ENCODE measurements around the gene CLRN3.

The CLRN3 gene

GRCh38 chr10:127873901-127874470 is 18.8 kb downstream of the CLRN3 start:
- DNase-seq, result no peak

- DNase-seq, result no peak
These were observed 19.7 kb downstream of the CLRN3 start for GRCh38 chr10:127872871-127873600.

DNA sequence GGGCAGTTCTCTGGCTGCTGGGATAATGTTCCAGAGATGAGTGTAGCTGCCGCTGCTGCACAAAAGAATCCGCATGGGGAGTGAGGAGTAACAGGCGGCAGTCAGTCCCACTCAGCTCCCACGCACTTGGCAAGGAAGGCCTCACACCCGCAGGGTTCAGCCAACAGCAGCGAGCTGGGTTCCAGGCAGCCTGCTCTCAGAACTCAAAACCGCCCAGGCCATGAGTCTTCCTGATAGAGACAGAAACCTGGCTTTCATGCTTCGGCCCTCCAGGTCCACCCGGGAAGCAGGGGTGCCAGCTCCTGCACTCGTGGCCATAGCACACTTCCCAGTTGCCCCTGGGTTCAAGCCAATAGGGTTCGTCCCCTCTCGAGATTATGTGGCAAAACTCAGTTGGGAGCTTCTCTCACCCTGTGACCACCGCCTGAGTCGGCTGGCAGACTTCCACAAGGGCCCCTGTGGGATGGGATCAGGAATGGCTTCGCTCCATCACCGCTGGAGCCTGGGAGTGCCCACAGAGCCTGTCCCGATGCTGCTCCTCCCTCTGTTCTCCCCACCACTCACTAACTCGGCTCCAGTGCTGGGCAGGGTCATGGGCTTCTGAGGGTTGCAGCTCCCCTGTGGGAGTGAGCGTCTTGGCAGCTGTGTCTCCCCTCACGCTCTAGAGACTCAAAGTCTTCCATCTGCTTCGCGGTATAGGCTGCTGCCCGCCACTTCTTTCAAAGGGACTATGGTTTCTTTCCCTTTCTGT is 20.6 kb downstream of the CLRN3 start:
- DNase-seq, result no peak

- no peak for DNase-seq
These were observed 21.1 kb downstream of the CLRN3 start for GRCh38 chr10:127871631-127872010.

DNA sequence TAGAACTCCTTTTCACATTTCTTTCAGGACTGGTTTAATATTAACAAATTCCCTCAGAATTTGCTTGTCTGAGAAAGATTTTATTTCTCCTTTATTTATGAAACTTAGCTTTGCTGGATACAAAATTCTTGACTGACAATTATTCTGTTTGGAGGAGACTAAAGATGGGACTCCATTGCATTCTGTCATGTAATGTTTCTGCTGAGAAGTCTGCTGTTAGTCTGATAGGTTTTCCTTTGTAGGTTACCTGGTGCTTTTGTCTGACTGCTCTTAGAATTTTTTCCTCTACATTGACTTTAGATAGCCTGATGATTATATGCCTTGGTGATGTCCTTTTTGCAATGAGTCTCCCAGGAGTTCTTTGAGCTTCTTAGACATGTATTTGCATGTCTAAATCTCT is 23.4 kb downstream of the CLRN3 start:
- no peak for DNase-seq

DNA sequence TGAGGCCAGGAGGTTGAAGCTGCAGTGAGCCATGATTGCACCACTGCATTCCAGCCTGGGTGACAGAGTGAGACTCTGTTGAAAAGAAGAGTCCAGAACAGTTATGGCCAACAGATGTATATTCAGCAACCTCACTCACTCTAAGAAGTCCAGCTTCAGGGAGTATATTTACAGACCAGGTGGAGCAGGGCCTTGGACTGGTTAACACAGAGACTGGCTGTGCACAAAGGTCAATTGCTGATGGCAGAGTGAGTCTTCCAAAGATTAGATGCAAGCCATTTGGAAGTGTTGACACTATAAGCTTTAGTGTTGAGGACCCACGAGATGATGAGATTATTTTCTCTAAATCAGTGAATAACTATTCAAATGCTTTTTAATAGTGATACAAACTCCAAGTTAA is 24.9 kb downstream of the CLRN3 start:
- no peak for DNase-seq

DNA sequence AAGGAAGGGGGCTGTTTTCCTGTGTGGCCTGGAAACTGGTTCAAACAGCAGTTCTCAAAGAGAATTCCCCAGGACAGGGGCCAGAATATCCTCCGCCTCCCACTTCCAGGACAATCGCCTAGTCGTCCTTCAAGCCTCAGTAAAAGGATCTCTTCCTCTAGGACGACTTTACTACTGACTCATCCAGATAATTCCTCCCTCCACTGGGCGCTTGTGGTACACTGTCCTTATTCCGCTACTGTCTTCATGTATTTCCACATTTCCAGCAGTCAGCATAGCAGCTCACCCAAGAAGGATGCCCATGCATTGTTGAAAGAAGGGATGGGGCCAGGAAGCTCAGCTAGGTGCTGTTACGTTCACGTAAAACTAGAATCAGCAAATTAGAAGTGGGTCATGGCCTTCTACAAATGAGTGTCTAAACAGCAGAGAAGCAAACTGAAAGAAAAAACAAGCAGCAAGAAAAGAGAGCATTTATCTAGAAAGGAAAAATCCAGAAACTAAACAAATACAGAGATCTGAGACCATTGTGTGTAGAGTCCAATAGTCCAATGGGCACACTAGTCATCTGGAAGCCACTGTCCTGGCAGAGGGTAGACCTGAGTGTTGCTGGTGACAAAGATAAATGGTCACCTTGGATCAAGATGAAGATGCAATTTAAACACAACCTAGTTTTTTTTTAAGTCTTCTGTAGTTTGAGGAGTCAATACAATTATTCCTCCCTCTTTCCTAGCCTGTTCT is 26.3 kb downstream of the CLRN3 start:
- DNase-seq, result no peak

DNA sequence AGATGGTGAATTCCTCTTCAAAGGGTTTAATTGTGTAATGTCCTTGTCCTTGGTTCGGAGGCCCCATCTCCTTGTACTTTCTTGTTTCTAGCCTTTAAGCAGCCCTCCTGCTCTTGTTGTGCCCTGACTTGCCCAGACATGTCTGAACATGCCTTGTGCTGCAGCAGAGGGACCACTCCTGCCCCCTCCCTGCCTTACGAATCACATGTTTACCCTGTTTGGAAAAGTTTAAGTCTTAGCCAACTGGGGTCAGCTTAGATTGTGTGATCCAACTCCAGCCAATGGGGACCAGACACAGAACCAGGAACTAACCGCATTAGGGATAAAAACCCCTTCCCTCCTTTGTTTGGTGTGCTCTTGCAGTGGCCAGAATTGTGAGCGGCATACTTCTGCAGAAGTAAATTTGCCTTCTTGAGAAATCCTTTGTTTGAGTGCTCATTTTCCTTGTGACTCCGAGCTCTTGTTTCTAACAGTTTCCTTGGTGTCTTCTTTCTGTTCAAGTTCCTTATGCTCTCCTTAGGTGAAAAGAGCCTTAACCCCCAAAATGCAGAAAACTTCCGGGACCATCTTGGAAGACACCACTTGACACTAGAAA is 29.4 kb downstream of the CLRN3 start:
- DNase-seq, result peak in 1 of 5 experiments; percentile 10

DNA sequence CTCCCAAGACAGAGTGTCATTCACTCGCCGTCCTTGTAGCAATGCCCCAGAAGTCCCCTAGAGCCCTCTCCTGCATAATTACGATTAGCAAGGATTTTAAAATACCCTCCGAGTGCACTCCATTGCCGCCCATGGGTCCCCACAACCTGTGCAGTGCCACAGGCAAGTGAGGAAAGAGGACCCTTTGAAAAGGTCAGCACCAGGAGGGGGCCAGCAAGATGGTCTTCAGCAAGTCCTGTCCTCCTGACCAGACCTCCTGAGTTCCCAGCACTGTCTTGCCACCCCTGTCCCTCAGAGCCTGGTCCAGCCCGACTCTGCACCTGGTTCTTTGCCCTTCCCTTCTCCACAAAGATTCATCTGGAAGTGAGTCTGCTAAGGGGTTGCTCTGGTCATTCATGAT is 32.1 kb downstream of the CLRN3 start:
- no peak for DNase-seq

GRCh38 chr10:127855976-127856375 is 36.8 kb downstream of the CLRN3 start:
- no peak for DNase-seq

GRCh38 chr10:127855591-127855881 is 37.2 kb downstream of the CLRN3 start:
- DNase-seq, result no peak

DNA sequence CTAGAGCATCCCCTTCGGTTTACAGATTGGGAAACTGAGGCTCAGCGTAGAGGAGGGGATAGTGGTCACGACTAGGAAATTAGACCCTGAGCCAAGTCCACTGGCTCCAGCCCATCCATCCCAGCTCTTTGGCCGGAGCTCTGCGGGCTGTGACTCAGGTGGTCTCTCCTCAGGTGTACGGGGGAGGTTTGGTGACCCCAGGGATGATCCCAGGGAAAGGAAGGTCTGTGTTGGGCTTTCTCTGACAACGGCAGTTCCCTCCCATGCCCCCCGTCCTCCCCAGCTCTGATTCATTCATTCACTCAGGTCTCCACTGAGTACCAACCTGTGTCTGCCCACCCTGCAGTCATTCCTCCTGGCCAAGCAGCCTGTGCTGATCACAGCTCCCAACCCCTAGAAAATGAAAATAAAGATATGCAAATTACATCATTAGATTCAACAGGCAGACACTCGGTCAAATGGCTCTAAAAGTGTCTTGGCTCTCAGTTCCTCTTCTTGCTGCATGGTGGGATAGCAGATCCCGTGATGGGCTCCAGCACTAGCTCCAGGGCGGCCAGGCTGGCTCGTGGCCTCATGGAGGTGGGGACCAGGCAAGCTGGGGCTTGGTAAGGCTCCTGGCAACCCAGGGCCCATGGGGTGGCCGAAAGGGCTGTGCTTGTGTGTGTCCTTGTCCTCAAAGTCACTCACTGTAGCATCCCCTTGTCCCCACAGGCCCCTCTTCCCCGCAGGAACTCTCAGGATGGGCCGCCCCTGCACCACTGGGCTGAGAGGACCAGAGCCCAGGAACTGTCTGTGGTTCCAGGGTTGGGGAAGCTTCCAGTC is 37.8 kb downstream of the CLRN3 start:
- DNase-seq, result no peak

- peak in 3 of 5 experiments; percentile 15 to 44 (median 19) for DNase-seq
These were observed 38.6 kb downstream of the CLRN3 start for GRCh38 chr10:127853868-127854768.

DNA sequence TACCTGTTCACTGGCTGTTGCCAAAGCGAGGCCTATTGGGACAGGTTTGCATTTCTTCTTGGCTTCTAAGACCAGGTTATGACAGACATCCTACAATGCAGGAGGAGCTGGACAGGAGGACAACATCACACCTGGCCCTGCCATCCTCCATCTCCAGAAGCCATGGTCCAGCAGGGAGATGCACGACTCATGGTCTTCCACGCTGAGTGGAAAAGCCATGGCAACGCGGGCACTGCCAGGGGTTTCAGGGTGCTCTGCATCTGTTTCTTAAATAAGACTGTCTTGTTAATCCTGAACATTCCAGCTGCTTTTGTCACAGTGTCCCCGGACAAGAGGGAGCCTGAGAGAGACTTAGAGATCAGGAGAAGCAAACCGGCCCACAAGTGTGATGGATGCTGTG is 40.3 kb downstream of the CLRN3 start:
- DNase-seq, result no peak

- no peak for DNase-seq
These were observed 41.0 kb downstream of the CLRN3 start for GRCh38 chr10:127851661-127852194.

- no peak for DNase-seq
These were observed 41.8 kb downstream of the CLRN3 start for GRCh38 chr10:127850944-127851343.

DNA sequence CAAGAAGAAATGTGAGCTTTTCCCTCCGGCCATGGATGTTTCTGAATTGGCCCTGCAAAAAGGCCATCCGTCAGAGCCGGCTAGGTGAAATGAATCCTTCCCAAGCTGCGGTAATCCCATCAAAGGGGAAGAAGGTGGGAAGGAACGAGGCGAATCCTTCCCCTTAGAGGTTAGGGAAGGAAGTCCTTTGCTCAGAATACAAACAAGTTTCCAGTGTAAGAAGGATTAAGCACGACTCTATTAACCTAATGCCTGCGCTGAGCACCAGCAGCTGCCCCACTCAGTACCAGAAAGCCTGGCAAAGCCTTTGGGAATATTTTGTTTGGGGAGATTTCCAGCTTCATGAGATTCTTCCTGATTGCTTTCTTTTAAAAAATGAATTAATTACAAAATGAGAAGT is 42.8 kb downstream of the CLRN3 start:
- no peak for DNase-seq

GRCh38 chr10:127849224-127849623 is 43.5 kb downstream of the CLRN3 start:
- DNase-seq, result no peak

DNA sequence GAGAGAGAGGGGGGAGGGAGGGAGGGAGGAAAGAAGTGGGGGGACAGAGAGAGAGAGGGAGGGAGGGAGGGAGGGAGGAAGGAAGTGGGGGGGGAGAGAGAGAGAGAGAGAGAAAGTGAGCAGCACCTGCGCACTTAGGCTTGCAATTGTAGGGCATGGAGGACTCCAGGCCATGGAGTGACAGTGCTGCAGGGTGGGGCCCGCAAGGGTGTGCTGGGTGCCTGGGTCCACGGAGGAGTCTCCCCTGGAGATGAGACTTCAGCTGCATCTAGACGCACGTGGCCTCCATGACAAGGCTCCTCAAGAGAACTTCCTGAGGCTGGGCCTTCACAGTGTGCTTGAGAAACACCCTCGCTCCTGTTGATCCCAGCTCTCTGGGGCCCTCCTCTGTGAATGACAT is 44.5 kb downstream of the CLRN3 start:
- peak in 1 of 5 experiments; percentile 20 for DNase-seq

DNA sequence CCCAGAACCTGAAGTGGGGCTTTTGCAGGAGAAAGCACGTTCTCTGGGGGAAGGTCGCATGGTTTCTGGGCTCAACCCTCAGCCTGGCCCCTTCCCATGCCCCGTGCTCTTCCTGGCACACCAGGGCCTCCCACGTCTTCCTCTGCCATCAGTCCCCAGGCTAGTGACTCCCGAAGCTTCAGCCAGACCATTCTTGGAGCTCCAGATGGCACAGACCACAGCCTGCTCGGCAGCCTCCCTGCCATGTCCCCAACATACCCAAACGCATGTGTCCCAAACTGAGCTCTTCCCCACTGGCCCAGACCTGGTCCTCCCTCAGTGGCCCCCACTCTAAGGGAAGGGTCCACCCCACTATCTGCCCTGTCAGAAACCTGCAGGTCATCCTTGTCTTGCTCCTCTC is 47.0 kb downstream of the CLRN3 start:
- DNase-seq, result no peak

GRCh38 chr10:127840884-127841283 is 51.9 kb downstream of the CLRN3 start:
- DNase-seq, result no peak

All from T-helper 2 cell (primary cell).